ENCODE results near the gene CAP2.

DNA sequence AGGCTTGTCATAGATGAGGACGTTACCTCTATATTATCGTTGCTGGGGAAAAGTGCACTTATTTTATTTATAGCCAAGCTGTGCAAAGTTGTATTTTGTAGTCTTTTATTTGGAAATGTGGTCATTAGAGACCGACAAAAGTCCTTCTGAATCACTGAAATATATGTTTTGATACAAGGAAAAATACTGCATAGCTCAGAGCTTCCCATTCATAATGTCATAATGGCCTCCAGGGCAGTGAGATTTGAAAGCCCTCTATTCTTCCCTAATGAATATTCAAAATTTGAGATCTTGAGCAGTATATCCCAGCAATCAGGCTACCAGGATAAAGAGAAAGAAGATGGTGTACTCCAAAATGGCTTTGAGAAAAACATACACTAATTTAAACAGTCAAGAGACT, 64.6 kb downstream of the CAP2 start:
- TF ChIP-seq MAX (IDR thresholded peaks at IDR 0.05) (no peak), RAD21 (IDR thresholded peaks at IDR 0.05; ENCODE audit: low read depth) (no peak), EP300 (IDR thresholded peaks at IDR 0.05; ENCODE audit: borderline replicate concordance) (no peak), TAF1 (IDR thresholded peaks at IDR 0.05; ENCODE audit: low read depth) (no peak)
